ENCODE data around the gene TIGD6.
A peak's percentile ranks its signal among the peaks of the same experiment; 100 is the strongest.

The TIGD6 gene

DNA sequence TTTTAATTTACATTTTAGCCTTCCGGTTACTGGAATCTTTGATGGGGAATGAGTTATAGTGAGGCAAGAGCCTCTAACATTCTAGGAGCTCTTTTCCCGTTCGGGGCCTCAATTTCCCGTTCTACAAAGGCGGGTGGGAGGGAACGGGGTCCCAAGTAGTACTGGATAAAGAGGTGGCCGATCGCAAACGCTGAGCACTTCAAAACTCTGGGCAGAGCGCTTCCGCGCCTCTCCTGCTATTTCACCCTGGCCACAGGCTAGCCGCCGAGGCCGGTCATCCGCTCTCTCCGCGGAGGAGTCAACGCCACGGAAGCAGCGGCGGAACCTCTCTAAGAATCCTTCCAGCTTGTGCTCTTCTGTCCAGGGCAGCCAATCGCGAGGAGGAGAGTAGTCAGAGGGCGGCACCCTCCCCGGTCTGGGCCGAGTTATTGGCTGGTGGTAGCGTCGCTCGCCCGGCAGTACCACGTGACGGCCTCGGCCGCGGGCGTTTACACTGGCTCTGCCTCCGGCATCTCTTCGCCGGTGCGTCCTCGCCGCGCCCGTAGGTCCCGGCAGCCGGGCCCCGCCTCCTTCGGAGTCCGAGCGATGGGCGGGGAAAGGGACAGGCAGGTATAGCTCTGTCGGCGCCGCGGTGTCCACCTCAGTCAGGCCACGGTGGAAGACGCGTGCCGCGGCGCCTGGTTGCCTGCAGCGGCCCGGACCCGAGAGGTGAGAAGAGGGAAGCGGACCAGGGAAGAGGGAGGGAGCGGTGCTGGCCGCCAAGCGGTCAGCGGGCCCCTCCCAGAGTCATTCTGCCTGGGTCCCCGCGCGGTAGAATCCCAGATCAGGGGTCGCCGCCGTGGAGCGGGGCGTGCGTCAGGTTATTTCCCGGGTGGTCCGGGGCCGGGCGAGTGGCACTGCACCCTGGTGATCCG lies 39.9 kb downstream of the TIGD6 start, which contains the start of gene SLC26A2 (continued):
- TF ChIP-seq, protein P1, sequence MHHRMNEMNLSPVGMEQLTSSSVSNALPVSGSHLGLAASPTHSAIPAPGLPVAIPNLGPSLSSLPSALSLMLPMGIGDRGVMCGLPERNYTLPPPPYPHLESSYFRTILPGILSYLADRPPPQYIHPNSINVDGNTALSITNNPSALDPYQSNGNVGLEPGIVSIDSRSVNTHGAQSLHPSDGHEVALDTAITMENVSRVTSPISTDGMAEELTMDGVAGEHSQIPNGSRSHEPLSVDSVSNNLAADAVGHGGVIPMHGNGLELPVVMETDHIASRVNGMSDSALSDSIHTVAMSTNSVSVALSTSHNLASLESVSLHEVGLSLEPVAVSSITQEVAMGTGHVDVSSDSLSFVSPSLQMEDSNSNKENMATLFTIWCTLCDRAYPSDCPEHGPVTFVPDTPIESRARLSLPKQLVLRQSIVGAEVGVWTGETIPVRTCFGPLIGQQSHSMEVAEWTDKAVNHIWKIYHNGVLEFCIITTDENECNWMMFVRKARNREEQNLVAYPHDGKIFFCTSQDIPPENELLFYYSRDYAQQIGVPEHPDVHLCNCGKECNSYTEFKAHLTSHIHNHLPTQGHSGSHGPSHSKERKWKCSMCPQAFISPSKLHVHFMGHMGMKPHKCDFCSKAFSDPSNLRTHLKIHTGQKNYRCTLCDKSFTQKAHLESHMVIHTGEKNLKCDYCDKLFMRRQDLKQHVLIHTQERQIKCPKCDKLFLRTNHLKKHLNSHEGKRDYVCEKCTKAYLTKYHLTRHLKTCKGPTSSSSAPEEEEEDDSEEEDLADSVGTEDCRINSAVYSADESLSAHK (tag by site-specific recombination; IDR thresholded peaks at IDR 0.05): no peak
- TF ChIP-seq ZNF146 (tag by site-specific recombination; IDR thresholded peaks at IDR 0.05) (no peak), ZFHX2 (tag by site-specific recombination; conservative IDR thresholded peaks at IDR 0.05) (no peak), ZNF341 (tag by site-specific recombination; IDR thresholded peaks at IDR 0.05; ENCODE audit: low read depth) (peak; percentile 74), ZNF248 (tag by site-specific recombination; IDR thresholded peaks at IDR 0.05) (no peak), MYNN (tag by site-specific recombination; IDR thresholded peaks at IDR 0.05; ENCODE audit: borderline replicate concordance) (no peak; the same call in 1 of the 2 replicates), GFI1B (tag by site-specific recombination; IDR thresholded peaks at IDR 0.05) (no peak), PRDM1 (tag by site-specific recombination; IDR thresholded peaks at IDR 0.05) (no peak), ZNF48 (tag by site-specific recombination; IDR thresholded peaks at IDR 0.05) (no peak), SALL2 (tag by site-specific recombination; IDR thresholded peaks at IDR 0.05; ENCODE audit: borderline replicate concordance) (no peak), ZNF654 (tag by site-specific recombination; IDR thresholded peaks at IDR 0.05; ENCODE audit: low read depth) (no peak), ZNF548 (tag by site-specific recombination; IDR thresholded peaks at IDR 0.05) (no peak), SCRT1 (tag by site-specific recombination; IDR thresholded peaks at IDR 0.05; ENCODE audit: borderline replicate concordance) (no peak), ZIC2 (tag by site-specific recombination; IDR thresholded peaks at IDR 0.05) (no peak), ZNF221 (tag by site-specific recombination; IDR thresholded peaks at IDR 0.05; ENCODE audit: borderline replicate concordance) (no peak), ZNF76 (tag by site-specific recombination; IDR thresholded peaks at IDR 0.05; ENCODE audit: borderline replicate concordance, low read depth) (no peak), ZNF701 (tag by site-specific recombination; IDR thresholded peaks at IDR 0.05) (no peak), ZXDB (tag by site-specific recombination; IDR thresholded peaks at IDR 0.05) (0 out of 2 replicates have a peak, but pooled peaks have one; percentile 53), WT1 (tag by site-specific recombination; IDR thresholded peaks at IDR 0.05) (no peak; the same call in 1 of the 2 replicates), ZBTB1 (tag by site-specific recombination; IDR thresholded peaks at IDR 0.05) (no peak), ZBTB8A (tag by site-specific recombination; IDR thresholded peaks at IDR 0.05) (0 out of 2 replicates have a peak, but pooled peaks have one; percentile 26), ZNF558 (tag by site-specific recombination; IDR thresholded peaks at IDR 0.05) (no peak), ZNF510 (tag by site-specific recombination; IDR thresholded peaks at IDR 0.05; ENCODE audit: insufficient replicate concordance) (no peak)
- TF ChIP-seq, protein P2, sequence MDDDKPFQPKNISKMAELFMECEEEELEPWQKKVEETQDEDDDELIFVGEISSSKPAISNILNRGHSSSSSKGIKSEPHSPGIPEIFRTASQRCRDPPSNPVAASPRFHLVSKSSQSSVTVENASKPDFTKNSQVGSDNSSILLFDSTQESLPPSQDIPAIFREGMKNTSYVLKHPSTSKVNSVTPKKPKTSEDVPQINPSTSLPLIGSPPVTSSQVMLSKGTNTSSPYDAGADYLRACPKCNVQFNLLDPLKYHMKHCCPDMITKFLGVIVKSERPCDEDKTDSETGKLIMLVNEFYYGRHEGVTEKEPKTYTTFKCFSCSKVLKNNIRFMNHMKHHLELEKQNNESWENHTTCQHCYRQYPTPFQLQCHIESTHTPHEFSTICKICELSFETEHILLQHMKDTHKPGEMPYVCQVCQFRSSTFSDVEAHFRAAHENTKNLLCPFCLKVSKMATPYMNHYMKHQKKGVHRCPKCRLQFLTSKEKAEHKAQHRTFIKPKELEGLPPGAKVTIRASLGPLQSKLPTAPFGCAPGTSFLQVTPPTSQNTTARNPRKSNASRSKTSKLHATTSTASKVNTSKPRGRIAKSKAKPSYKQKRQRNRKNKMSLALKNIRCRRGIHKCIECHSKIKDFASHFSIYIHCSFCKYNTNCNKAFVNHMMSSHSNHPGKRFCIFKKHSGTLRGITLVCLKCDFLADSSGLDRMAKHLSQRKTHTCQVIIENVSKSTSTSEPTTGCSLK (tag by site-specific recombination; IDR thresholded peaks at IDR 0.05): no peak
- TF ChIP-seq, protein P3, sequence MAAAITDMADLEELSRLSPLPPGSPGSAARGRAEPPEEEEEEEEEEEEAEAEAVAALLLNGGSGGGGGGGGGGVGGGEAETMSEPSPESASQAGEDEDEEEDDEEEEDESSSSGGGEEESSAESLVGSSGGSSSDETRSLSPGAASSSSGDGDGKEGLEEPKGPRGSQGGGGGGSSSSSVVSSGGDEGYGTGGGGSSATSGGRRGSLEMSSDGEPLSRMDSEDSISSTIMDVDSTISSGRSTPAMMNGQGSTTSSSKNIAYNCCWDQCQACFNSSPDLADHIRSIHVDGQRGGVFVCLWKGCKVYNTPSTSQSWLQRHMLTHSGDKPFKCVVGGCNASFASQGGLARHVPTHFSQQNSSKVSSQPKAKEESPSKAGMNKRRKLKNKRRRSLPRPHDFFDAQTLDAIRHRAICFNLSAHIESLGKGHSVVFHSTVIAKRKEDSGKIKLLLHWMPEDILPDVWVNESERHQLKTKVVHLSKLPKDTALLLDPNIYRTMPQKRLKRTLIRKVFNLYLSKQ (tag by site-specific recombination; IDR thresholded peaks at IDR 0.05; ENCODE audit: borderline replicate concordance): no peak
- TF ChIP-seq, protein P4, sequence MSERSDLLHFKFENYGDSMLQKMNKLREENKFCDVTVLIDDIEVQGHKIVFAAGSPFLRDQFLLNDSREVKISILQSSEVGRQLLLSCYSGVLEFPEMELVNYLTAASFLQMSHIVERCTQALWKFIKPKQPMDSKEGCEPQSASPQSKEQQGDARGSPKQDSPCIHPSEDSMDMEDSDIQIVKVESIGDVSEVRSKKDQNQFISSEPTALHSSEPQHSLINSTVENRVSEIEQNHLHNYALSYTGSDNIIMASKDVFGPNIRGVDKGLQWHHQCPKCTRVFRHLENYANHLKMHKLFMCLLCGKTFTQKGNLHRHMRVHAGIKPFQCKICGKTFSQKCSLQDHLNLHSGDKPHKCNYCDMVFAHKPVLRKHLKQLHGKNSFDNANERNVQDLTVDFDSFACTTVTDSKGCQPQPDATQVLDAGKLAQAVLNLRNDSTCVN (tag by site-specific recombination; optimal IDR thresholded peaks at IDR 0.05): peak; percentile 77
- TF ChIP-seq, protein P5, sequence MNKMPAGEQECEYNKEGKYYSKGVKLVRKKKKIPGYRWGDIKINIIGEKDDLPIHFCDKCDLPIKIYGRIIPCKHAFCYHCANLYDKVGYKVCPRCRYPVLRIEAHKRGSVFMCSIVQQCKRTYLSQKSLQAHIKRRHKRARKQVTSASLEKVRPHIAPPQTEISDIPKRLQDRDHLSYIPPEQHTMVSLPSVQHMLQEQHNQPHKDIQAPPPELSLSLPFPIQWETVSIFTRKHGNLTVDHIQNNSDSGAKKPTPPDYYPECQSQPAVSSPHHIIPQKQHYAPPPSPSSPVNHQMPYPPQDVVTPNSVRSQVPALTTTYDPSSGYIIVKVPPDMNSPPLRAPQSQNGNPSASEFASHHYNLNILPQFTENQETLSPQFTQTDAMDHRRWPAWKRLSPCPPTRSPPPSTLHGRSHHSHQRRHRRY (tag by site-specific recombination; IDR thresholded peaks at IDR 0.05): no peak
- TF ChIP-seq, protein P6, sequence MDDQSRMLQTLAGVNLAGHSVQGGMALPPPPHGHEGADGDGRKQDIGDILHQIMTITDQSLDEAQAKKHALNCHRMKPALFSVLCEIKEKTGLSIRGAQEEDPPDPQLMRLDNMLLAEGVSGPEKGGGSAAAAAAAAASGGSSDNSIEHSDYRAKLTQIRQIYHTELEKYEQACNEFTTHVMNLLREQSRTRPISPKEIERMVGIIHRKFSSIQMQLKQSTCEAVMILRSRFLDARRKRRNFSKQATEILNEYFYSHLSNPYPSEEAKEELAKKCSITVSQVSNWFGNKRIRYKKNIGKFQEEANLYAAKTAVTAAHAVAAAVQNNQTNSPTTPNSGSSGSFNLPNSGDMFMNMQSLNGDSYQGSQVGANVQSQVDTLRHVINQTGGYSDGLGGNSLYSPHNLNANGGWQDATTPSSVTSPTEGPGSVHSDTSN (CRISPR knock-in tag; IDR thresholded peaks at IDR 0.05): peak; percentile 96
